ENCODE data around the gene GYS1. TPM values are rescaled to one million over a fixed set of nuclear protein-coding genes. Genes with fewer than 3 reads are reported as not detected.

Gene GYS1
- total RNA-seq, 6 donors from 2014 or later = 26.4 to 79.6 (median 35.6) TPM

- Histone ChIP-seq H3K36me3 (peaks cover 22 to 84% (median 49%) of the 10 kb centered on the region in 4 donors), H3K27ac (no peak overlapping the region), H3K4me1 (no peaks in the 10 kb centered on the region), H3K4me3 (no peak overlapping the region), H3K27me3 (no peaks in the 10 kb centered on the region), H3K9me3 (no peaks in the 10 kb centered on the region)
- ATAC-seq (ENCODE audit: low FRiP score in 2 of 2) (no peak), DNase-seq (no peak)
- TF ChIP-seq POLR2AphosphoS5 (IDR thresholded peaks at IDR 0.05) (no peak), POLR2A (IDR thresholded peaks at IDR 0.05) (no peak), EP300 (IDR thresholded peaks at IDR 0.05) (no peak), CTCF (IDR thresholded peaks at IDR 0.05) (no peak)
- 91 to 95% methylated on average over 7 of the region's 7 CpGs for WGBS, 2 donors
These were observed 12.0 kb upstream of the GYS1 start for GRCh38 chr19:49004964-49005614.

- peaks cover 22 to 76% (median 41%) of the 10 kb centered on the region in 4 donors for H3K36me3 ChIP-seq
These were observed 11.0 kb upstream of the GYS1 start for GRCh38 chr19:49004133-49004532.

GRCh38 chr19:48999481-49000325, 6.6 kb upstream of the GYS1 start:
- DNase-seq (peak in 1 of 2 donors; percentile 46), ATAC-seq (ENCODE audit: low FRiP score in 2 of 2) (peak; percentile 55 to 84)
- WGBS, 2 donors = 56 to 63% methylated on average over 14 to 16 of the region's 16 CpGs
- Histone ChIP-seq H3K4me1 (peaks cover 3 to 7% (median 4%) of the 10 kb centered on the region in 4 donors), H3K4me3 (no peak overlapping the region), H3K9me3 (no peaks in the 10 kb centered on the region), H3K36me3 (peaks cover 0 to 34% (median 12%) of the 10 kb centered on the region in 4 donors), H3K27me3 (no peaks in the 10 kb centered on the region), H3K27ac (no peak overlapping the region)
- TF ChIP-seq CTCF (IDR thresholded peaks at IDR 0.05) (peak; percentile 19 to 55 (median 41)), POLR2AphosphoS5 (IDR thresholded peaks at IDR 0.05) (no peak), POLR2A (IDR thresholded peaks at IDR 0.05) (no peak), EP300 (IDR thresholded peaks at IDR 0.05) (no peak)

More at GRCh38 chr19:49004133-49004532, 11.0 kb upstream of the GYS1 start:
- TF ChIP-seq POLR2AphosphoS5 (IDR thresholded peaks at IDR 0.05) (no peak), CTCF (IDR thresholded peaks at IDR 0.05) (no peak), EP300 (IDR thresholded peaks at IDR 0.05) (no peak), POLR2A (IDR thresholded peaks at IDR 0.05) (no peak)
- H3K27me3 ChIP-seq = no peaks in the 10 kb centered on the region
- H3K4me3 ChIP-seq = no peak overlapping the region
- no peak overlapping the region for H3K27ac ChIP-seq
- 97 to 98% methylated on average over 15 of the region's 15 CpGs for WGBS, 2 donors
- H3K4me1 ChIP-seq = no peaks in the 10 kb centered on the region
- ATAC-seq (ENCODE audit: low FRiP score in 2 of 2) = no peak
- peak in 1 of 2 donors; percentile 66 for DNase-seq
- no peaks in the 10 kb centered on the region for H3K9me3 ChIP-seq

GRCh38 chr19:48997972-48998371, 4.9 kb upstream of the GYS1 start:
- ATAC-seq (ENCODE audit: low FRiP score in 2 of 2) (no peak), DNase-seq (peak in 1 of 2 donors; percentile 33)
- Histone ChIP-seq H3K36me3 (peaks cover 0 to 17% (median 3%) of the 10 kb centered on the region in 4 donors), H3K9me3 (no peaks in the 10 kb centered on the region), H3K27me3 (no peaks in the 10 kb centered on the region), H3K4me1 (peaks cover 10 to 14% (median 12%) of the 10 kb centered on the region in 4 donors), H3K27ac (no peak overlapping the region), H3K4me3 (no peak overlapping the region)
- TF ChIP-seq POLR2AphosphoS5 (IDR thresholded peaks at IDR 0.05) (no peak), CTCF (IDR thresholded peaks at IDR 0.05) (peak in 5 of 6 experiments; percentile 14 to 30 (median 28))
- WGBS, 2 donors = 61 to 81% methylated on average over 4 to 5 of the region's 5 CpGs

Data from upper lobe of left lung (tissue), 6 donors.